PC-9 (cell line): Measurements from ENCODE around the gene CCL27. TPM values are rescaled to one million over a fixed set of nuclear protein-coding genes. Genes with fewer than 3 reads are reported as not detected.

Experiments
- BruUV-seq: library from RNA; stranded (reverse); fragments of 400-500 nt; replicated peaks from 2 replicates; lab custom pipeline; 2021; lab: Mats Ljungman, UMichigan
- CTCF ChIA-PET: fragments of 300-600 bp; sonication (Branson Sonifier 250); formaldehyde crosslinking; loops from one replicate; lab custom pipeline; 2022; ENCODE audit warnings: antibody characterized with exemption; lab: Charles Lee
- POLR2A ChIA-PET: fragments of 300-600 bp; sonication (Branson Sonifier 250); formaldehyde crosslinking; loops from one replicate; lab custom pipeline; 2022; ENCODE audit warnings: antibody characterized with exemption; ENCODE audit not compliant: unreplicated experiment; lab: Charles Lee
- DNase-seq, 2 experiments: peaks; one replicate each; pipeline versions ENCODE4 v3.0.0 to v3.0.0-alpha.2; 2015 to 2022; ENCODE audit warnings: mixed read lengths in 1 of 2
- H2AFZ ChIP-seq: fragments of 200-600 bp; sonication (generic); 2 replicates; pipeline ENCODE4 v1.8.1; 2017; ENCODE audit warnings: antibody characterized with exemption
- H3F3A ChIP-seq: fragments of 200-600 bp; sonication (generic); 2 replicates; pipeline ENCODE4 v1.8.1; 2017; ENCODE audit warnings: antibody characterized with exemption, mild to moderate bottlenecking, low read depth; ENCODE audit not compliant: insufficient read depth
- H3K27ac ChIP-seq: fragments of 200-600 bp; sonication (generic); 2 replicates; pipeline ENCODE4 v1.6.1; 2016; ENCODE audit warnings: mixed run types
- H3K27me3 ChIP-seq: fragments of 200-600 bp; sonication (generic); 2 replicates; pipeline ENCODE4 v1.6.1; 2016; ENCODE audit warnings: low read depth, mixed run types; ENCODE audit not compliant: insufficient read depth
- H3K36me3 ChIP-seq: fragments of 200-600 bp; sonication (generic); 2 replicates; pipeline ENCODE4 v1.6.1; 2016; ENCODE audit warnings: low read depth, mixed run types
- H3K4me1 ChIP-seq: fragments of 200-600 bp; sonication (generic); replicated peaks from 2 replicates; pipeline ENCODE4 v1.6.1; 2016; ENCODE audit warnings: mixed run types; ENCODE audit not compliant: insufficient read depth
- H3K4me2 ChIP-seq: fragments of 200-600 bp; sonication (generic); 2 replicates; pipeline ENCODE4 v1.6.1; 2017; ENCODE audit warnings: mixed run types
- H3K4me3 ChIP-seq: fragments of 200-600 bp; sonication (generic); 2 replicates; pipeline ENCODE4 v1.6.1; 2016; ENCODE audit warnings: mixed run types
- H3K79me2 ChIP-seq: fragments of 200-600 bp; sonication (generic); 2 replicates; pipeline ENCODE4 v1.6.1; 2017; ENCODE audit warnings: low read depth, mixed run types
- H3K9me2 ChIP-seq: fragments of 200-600 bp; sonication (generic); 2 replicates; pipeline ENCODE4 v1.8.1; 2017; ENCODE audit warnings: mild to moderate bottlenecking; ENCODE audit not compliant: insufficient read depth
- H3K9me3 ChIP-seq: fragments of 200-600 bp; sonication (generic); 2 replicates; pipeline ENCODE4 v1.8.1; 2016; ENCODE audit warnings: low read depth; ENCODE audit not compliant: insufficient read depth
- H4K20me1 ChIP-seq: fragments of 200-600 bp; sonication (generic); 2 replicates; pipeline ENCODE4 v1.8.1; 2017; ENCODE audit not compliant: insufficient read depth
- CTCF ChIP-seq: fragments of 200-600 bp; sonication (generic); conservative IDR thresholded peaks from 2 replicates; pipeline ENCODE4 v1.6.1; 2017; ENCODE audit warnings: mixed run types, antibody characterized with exemption, mild to moderate bottlenecking, moderate library complexity
- EZH2 ChIP-seq: fragments of 200-600 bp; sonication (generic); IDR thresholded peaks from 2 replicates; pipeline ENCODE4 v1.8.0; 2017; ENCODE audit warnings: antibody characterized with exemption, low read depth
- intact Hi-C: fragments of 100-400 bp; cut with micrococcal nuclease; formaldehyde crosslinking; loops from one replicate; pipeline ENCODE4 v1.10.0; 2022; ENCODE audit not compliant: unreplicated experiment
- total RNA-seq: library from RNA; stranded (reverse); gene quantifications from 2 replicates; pipeline ENCODE4 v1.2.3, GENCODE V29; 2021

The CCL27 gene
- total RNA-seq, 1 experiment from 2014 or later, result 0.44 TPM

- H3K9me3 ChIP-seq, result no peaks in the 10 kb centered on the region
- intact Hi-C loops, result no loop called here
- H3K4me3 ChIP-seq, result no peak overlapping the region
- H3K4me1 ChIP-seq, result no peaks in the 10 kb centered on the region
- no peaks in the 10 kb centered on the region for H3K9me2 ChIP-seq
- H3F3A ChIP-seq, result no peaks in the 10 kb centered on the region
- no peak overlapping the region for H3K27ac ChIP-seq
- H2AFZ ChIP-seq, result no peak overlapping the region
- no peaks in the 10 kb centered on the region for H3K27me3 ChIP-seq
- H3K4me2 ChIP-seq, result no peak overlapping the region
- POLR2A ChIA-PET, result no interaction called here
- no peak for TF ChIP-seq EZH2
- no peak for TF ChIP-seq CTCF
- no TSS peak for BruUV-seq
- H3K36me3 ChIP-seq, result no peaks in the 10 kb centered on the region
- H4K20me1 ChIP-seq, result no peaks in the 10 kb centered on the region
- CTCF ChIA-PET, result no interaction called here
- no peaks in the 10 kb centered on the region for H3K79me2 ChIP-seq
- no peak for DNase-seq
Measured at GRCh38 chr9:34689116-34689470, 26.6 kb upstream of the CCL27 start.

GRCh38 chr9:34688329-34689115 is 26.1 kb upstream of the CCL27 start:
- Histone ChIP-seq H3K4me2 (no peak overlapping the region), H3K9me3 (no peaks in the 10 kb centered on the region), H3K9me2 (no peaks in the 10 kb centered on the region), H2AFZ (no peak overlapping the region), H3K36me3 (no peaks in the 10 kb centered on the region), H3K79me2 (no peaks in the 10 kb centered on the region), H4K20me1 (no peaks in the 10 kb centered on the region), H3F3A (no peaks in the 10 kb centered on the region), H3K4me1 (no peaks in the 10 kb centered on the region), H3K27me3 (no peaks in the 10 kb centered on the region), H3K4me3 (no peak overlapping the region), H3K27ac (no peak overlapping the region)
- intact Hi-C loops, result no loop called here
- TF ChIP-seq CTCF, result no peak
- no peak for TF ChIP-seq EZH2
- BruUV-seq, result no TSS peak
- no peak for DNase-seq
- POLR2A ChIA-PET, result no interaction called here
- CTCF ChIA-PET, result no interaction called here

GRCh38 chr9:34687276-34688030 is 25.0 kb upstream of the CCL27 start:
- Histone ChIP-seq H3K9me2 (no peaks in the 10 kb centered on the region), H3K27me3 (no peaks in the 10 kb centered on the region), H3F3A (no peaks in the 10 kb centered on the region), H3K79me2 (no peaks in the 10 kb centered on the region), H3K27ac (no peak overlapping the region), H3K36me3 (no peaks in the 10 kb centered on the region), H2AFZ (no peak overlapping the region), H3K4me3 (no peak overlapping the region), H3K4me1 (no peaks in the 10 kb centered on the region), H3K9me3 (no peaks in the 10 kb centered on the region), H3K4me2 (no peak overlapping the region), H4K20me1 (no peaks in the 10 kb centered on the region)
- no TSS peak for BruUV-seq
- CTCF ChIA-PET, result no interaction called here
- no peak for TF ChIP-seq CTCF
- TF ChIP-seq EZH2, result no peak
- intact Hi-C loops, result no loop called here
- POLR2A ChIA-PET, result no interaction called here
- no peak for DNase-seq
